Epithelial cell of proximal tubule (primary cell): ENCODE results near the gene CAPNS1. TPM values are rescaled to one million over a fixed set of nuclear protein-coding genes. Genes with fewer than 3 reads are reported as not detected.
"Not testable (repeated sequence)": the region's sequence is repeated elsewhere in the genome, so short reads cannot be mapped to it uniquely, and the experiment has no call there.

Experiments used
- DNase-seq: peaks from one replicate; pipeline ENCODE4 v3.0.0-alpha.2; 2011; ENCODE audit warnings: low read depth
- H3K4me3 ChIP-seq: 2 replicates; pipeline ENCODE4 v1.5.1; 2011; ENCODE audit warnings: low read depth, mild to moderate bottlenecking, low read length
- total RNA-seq: library from RNA; depleted of rRNA; stranded (reverse); fragments of >200 nt; gene quantifications from 2 replicates; pipeline ENCODE4 v1.2.3, GENCODE V29; 2015
- TF ChIP-seq, protein P1 (sequence below): conservative IDR thresholded peaks from 2 replicates; pipeline ENCODE4 v1.5.1; 2012; ENCODE audit warnings: low read depth, mild to moderate bottlenecking, low read length

Gene CAPNS1
- total RNA-seq, 1 donor from 2014 or later: 267 TPM

DNA sequence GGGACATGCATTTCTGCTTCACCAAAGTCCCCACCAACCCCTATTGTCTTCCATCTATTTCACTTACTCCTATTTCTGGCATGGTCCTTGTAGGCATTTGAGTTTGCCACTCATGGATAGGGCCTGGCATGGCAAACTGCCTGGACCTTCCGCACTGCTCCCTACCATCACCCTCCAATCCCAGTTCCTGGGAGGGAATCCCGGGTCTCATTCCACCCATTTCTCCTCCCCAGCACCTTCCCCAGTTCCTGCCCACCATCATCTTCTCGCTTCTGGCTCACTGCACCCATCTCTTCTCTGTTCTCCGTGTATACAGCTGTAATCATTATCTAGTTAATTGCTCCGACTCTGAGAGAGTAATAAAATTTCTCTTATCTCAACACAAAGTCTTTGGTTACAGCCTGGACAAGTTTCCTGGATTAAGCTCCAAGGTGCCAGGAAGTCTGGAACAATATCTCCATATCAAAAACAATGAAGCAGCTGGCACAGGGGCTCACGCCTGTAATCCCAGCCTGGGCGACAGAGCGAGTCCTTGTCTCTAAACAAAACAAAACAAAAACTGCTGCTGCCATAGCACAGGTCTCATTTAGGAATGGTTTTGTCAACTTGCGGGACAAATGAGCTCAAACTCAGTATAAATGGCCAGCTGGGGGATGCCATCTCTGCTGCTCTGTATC lies 29.4 kb downstream of the CAPNS1 start:
- TF ChIP-seq, protein P1, sequence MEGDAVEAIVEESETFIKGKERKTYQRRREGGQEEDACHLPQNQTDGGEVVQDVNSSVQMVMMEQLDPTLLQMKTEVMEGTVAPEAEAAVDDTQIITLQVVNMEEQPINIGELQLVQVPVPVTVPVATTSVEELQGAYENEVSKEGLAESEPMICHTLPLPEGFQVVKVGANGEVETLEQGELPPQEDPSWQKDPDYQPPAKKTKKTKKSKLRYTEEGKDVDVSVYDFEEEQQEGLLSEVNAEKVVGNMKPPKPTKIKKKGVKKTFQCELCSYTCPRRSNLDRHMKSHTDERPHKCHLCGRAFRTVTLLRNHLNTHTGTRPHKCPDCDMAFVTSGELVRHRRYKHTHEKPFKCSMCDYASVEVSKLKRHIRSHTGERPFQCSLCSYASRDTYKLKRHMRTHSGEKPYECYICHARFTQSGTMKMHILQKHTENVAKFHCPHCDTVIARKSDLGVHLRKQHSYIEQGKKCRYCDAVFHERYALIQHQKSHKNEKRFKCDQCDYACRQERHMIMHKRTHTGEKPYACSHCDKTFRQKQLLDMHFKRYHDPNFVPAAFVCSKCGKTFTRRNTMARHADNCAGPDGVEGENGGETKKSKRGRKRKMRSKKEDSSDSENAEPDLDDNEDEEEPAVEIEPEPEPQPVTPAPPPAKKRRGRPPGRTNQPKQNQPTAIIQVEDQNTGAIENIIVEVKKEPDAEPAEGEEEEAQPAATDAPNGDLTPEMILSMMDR: no peak
- no peak overlapping the region for H3K4me3 ChIP-seq
- no peak for DNase-seq

DNA sequence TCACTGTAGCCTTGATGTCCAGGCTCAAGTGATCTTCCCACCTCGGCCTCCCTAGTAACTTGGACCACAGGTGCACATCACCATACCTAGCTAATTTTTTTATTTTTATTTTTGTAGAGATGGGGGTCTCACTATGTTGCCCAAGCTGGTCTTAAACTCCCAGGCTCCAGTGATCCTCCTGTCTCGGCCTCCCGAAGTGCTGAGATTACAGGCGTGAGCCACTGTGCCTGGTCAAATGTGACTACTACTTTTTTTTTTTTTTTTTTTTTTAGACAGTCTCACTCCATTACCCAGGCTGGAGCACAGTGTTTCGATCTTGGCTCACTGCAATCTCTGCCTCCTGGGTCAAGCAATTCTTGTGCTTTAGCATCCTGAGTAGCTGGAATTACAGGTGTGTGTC lies 33.0 kb downstream of the CAPNS1 start:
- no peak for DNase-seq
- no peak overlapping the region for H3K4me3 ChIP-seq
- TF ChIP-seq, protein P1: no peak

- H3K4me3 ChIP-seq, DNase-seq: not testable (repeated sequence)
Observed at GRCh38 chr19:36173846-36174245, 34.0 kb downstream of the CAPNS1 start.

DNA sequence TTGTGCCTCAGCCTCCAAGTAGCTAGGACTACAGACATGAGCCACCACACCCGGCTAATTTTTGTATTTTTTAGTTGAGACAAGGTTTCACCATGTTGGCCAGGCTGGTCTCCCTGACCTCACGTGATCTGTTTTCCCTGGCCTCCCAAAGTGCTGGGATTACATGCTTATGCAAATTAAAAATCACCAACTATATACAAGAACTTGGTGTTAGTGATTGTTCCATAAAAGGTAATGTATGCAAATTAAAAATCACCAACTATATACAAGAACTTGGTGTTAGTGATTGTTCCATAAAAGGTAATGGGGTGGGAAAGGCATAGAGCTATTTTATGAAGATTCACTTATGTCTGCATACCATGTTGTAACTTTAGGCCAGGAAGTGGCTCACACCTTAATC lies 39.2 kb downstream of the CAPNS1 start:
- DNase-seq, H3K4me3 ChIP-seq: not testable (repeated sequence)

DNA sequence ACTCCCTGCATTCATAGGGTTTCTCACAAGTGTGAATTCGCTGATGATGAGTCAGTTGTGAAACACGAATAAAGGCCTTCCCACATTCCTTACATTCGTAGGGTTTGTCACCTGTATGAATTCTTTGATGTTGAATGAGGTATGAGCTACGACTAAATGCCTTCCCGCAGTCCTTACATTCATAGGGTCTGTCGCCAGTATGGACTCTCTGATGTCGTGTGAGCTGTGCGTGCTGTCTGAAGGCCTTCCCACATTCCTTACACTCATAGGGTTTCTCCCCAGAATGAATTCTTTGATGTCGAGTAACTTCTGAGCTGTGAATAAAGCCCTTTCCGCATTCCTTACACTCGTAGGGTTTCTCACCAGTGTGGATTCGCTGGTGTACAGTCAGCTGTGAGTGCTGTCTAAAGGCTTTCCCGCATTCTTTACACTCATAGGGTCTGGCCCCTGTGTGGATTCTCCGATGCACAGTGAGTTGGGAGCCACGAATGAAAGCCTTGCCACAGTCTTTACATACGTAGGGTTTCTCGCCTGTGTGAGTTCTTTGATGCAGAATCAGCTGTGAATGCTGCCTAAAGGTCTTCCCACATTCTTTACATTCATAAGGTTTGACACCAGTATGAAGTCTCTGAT lies 42.9 kb downstream of the CAPNS1 start:
- TF ChIP-seq, protein P1: no peak
- H3K4me3 ChIP-seq: no peak overlapping the region
- DNase-seq: no peak

- DNase-seq: no peak
- no peak overlapping the region for H3K4me3 ChIP-seq
- TF ChIP-seq, protein P1: no peak
Observed at GRCh38 chr19:36183245-36183628, 43.4 kb downstream of the CAPNS1 start.

- not testable (repeated sequence) for H3K4me3 ChIP-seq, DNase-seq
Observed at GRCh38 chr19:36186722-36187121, 46.9 kb downstream of the CAPNS1 start.

DNA sequence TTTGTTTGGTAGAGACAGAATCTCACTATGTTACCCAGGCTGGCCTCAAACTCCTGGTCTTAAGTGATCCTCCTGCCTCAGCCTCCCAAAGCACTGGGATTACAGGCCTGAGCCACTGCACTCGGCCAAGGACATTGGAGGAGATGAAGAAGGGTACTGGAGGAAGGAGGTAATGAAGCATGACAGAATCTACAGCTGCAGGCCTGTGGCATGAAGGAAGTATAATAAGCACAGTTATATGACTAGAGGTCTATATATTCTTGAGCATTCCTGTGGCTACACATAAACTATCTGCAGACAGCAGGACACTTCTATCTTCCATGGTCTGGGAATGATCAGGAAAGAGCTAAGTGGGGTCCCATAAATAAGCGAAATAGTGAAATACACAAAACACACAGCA lies 56.4 kb downstream of the CAPNS1 start:
- no peak overlapping the region for H3K4me3 ChIP-seq
- DNase-seq: no peak
- TF ChIP-seq, protein P1: no peak
